Measurements from ENCODE around the gene PRKCB.

The PRKCB gene

DNA sequence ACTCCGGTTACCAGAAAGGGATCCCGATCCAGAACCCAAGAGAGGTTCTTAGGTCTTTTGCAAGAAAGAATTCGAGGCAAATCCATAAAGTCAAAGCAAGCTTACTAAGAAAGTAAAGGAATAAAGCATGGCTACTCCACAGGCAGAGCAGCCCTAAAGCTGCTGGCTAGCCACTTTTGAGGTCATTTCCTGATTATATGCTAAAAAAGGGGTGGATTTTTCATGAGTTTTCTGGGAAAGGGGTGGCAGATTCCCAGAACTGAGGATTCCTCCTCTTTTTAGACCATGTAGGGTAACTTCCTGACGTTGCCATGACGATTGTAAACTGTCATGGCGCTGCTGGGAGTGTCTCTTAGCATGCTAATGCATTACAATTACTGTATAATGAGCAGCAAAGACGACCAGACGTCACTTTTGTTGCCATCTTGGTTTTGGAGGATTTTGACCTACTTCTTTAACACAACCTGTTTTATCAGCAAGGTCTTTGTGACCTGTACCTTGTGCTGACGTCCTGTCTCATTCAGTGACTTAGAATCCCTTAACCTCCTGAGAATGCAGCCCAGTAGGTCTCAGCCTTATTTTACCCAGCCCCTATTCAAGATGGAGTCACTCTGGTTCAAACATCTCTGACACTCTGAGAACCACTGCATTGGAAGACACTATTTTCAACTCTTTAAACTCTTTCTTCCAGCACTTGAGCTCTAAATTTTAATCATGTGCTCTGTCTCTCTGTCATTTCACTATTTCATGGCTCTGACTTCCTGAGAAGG, 216.7 kb downstream of the PRKCB start:
- no peak for DNase-seq

- no peak for DNase-seq
These were observed 217.5 kb downstream of the PRKCB start for GRCh38 chr16:24053099-24053946.

DNA sequence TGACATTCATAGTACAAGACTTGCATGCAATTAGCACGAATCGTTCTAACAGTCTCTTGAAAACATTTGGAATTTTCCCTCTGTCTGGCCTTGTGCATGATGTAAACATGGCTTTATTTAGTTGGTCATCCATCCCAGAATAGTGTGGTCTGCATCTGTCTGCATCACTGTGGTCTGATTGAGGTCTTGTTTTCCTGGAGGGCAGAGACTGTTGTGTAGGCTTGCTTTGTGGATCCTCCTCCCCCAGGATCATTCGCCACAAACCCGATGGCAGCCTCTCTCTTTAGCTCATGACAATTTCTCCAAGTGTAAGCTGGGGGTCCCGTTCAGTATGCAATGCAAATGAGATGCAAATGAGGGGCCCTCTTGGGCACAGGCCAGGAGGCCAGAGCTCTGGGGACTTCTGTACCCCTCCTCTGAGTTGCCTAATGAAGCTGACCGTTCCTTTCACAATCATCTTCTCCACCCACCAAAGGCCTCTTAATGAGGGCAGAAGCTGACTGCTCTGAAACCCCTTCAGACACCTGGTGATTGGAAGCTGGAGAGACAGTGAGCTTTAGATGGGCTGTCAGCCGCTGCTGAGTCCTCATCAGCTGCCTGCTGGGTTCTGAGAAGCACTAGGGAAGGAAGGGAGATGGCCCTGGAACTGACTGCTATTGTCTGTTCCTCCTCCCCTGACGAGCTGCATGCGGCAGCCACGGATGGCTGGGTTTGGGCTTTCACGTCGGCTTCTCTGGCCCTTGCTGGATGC, 219.1 kb downstream of the PRKCB start:
- no peak for DNase-seq

- no peak for DNase-seq
These were observed 226.6 kb downstream of the PRKCB start for GRCh38 chr16:24062270-24062817.

DNA sequence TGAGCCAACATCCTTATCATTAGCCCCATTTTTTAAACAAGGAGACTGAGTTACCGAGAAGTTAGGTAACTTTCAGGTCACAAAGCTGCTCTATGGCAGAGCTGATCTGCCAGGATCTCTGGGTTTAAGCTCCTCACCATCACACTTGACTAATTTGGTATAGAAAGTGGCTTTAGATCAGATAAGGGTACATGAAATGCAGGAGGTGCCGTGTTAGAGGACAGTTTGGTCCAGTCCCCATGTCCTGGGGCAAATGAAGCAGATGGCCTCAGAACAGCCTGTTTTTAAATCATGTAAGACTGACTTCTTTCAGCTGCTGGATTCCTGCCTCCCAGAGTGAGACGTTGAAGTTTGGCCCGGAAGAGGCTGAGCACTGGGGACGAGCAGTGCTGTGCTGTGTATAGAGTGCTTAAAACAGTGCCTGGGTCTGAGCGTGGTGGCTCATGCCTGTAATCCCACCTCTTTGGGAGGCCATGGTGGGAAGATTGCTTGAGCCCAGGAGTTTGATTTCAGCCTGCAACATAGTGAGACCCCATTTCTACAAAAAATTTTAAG, 233.3 kb downstream of the PRKCB start:
- DNase-seq = no peak

DNA sequence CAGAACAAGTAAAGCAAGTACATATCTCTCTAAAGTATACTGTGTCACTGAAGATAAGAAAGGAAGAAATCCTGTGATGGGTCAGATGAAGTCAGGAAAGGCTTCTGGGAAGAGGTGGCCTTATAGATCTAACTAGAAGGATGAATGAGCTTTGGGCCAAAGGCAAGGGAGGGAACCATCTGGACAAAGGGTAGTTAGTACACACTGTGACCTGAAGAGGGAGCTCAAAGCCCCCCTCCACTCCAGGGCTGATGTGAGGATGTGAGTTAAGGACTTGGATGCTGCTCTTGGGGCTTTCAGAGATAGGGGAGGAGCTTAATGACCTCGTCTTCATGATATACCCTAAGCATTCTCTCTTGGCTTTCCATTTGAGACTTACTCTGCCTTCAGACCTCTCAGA, 235.1 kb downstream of the PRKCB start:
- peak; percentile 47 for DNase-seq

GRCh38 chr16:24071666-24072360, 236.0 kb downstream of the PRKCB start:
- DNase-seq = no peak

DNA sequence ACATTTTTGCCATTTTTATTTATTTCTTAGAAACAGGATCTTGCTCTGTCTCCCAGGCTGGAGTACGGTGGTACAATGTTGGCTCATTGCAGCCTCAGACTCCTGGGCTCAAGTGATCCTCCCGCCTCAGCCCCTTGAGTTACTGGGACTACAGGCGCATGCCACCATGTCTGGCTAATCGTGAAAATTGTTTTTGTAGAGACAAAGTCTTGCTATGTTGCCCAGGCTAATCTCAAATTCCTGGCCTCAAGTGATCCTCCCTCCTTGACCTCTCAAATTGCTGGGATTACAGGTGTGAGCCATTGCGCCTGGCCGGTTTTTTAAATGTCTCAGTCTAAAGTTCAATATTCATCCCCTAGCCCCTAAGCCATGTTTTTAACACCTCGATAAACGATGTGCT, 237.5 kb downstream of the PRKCB start:
- DNase-seq = no peak

DNA sequence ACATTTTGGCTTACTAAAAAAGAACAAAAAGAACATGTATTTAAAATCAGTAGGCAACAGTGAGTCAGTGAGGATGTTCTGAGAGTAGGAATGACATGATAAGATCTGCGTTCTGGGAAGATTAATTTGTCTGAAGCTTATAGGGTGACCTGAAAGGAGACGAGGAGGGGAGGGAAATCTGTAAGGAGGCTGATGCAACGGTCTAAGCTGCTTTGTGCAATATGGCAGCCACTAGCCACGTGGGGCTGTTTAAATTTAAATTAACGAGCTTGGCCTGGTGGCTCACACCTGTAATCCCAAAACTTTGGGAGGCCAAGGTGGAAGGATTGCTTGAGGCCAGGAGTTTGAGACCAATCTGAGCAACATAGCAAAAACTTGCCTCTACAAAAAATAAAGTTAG, 238.8 kb downstream of the PRKCB start:
- DNase-seq = no peak

GRCh38 chr16:24075302-24075701, 239.5 kb downstream of the PRKCB start:
- no peak for DNase-seq

GRCh38 chr16:24075931-24076716, 240.3 kb downstream of the PRKCB start:
- DNase-seq = no peak

GRCh38 chr16:24077292-24077691, 241.5 kb downstream of the PRKCB start:
- no peak for DNase-seq

- no peak for DNase-seq
These were observed 242.2 kb downstream of the PRKCB start for GRCh38 chr16:24077966-24078365.

GRCh38 chr16:24085666-24086065, 249.9 kb downstream of the PRKCB start:
- no peak for DNase-seq

DNA sequence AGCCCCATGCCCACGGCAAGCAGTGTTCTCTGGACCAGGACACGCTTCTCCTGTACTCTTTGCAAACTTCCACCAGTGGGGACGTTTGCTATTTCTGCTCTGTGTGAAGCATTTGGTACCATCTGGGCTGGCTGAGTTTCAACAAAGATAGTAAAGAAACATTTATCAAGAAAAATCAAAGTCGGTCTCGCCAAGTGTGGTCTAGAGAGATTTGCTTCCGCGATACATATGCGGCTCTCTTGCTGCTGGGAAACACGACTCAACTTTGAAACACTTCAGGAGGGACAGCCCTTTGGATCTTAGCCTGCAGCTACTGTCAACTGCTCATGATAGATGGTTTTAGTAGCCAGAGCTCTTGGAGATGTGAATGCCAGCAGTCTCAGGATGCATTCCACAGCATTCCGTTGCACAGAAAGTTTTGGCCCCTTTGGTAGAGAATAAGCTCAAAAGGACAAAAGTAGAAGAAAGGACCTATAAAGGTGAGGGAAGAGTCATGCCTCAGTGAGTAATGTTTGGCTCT, 252.2 kb downstream of the PRKCB start:
- no peak for DNase-seq

- no peak for DNase-seq
These were observed 253.0 kb downstream of the PRKCB start for GRCh38 chr16:24088767-24089166.

GRCh38 chr16:24091125-24091524, 255.3 kb downstream of the PRKCB start:
- DNase-seq = no peak

GRCh38 chr16:24093049-24093448, 257.3 kb downstream of the PRKCB start:
- DNase-seq = no peak

DNA sequence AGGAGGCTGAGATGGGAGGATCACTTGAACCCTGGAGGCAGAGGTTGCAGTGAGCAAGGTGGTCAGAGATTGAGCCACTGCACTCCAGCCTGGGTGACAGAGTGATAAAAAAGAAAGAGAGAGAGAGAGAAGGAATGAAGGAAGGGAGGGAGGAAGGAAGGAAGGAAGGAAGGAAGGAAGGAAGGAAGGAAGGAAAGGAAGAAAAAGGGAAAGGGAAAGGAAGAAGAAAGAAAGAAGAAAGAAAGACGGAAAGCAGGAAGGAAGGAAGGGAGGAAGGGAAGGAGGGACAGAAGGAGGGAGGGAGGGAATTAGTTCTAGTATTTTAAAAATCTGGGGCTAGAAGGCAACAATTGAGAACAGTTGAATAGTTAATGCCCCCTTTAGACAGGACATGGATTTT, 258.9 kb downstream of the PRKCB start:
- no peak for DNase-seq

GRCh38 chr16:24098896-24099295, 263.1 kb downstream of the PRKCB start:
- no peak for DNase-seq

- DNase-seq = no peak
These were observed 265.6 kb downstream of the PRKCB start for GRCh38 chr16:24101431-24101830.

Data from NCI-H2029 (cell line).